Liver (tissue), 9 donors: ENCODE data around the gene DOCK9. TPM values are rescaled to one million over a fixed set of nuclear protein-coding genes. Genes with fewer than 3 reads are reported as not detected.

Source experiments
- DNase-seq: peaks from one replicate; pipeline ENCODE4 v3.0.0-alpha.2; 2017; ENCODE audit warnings: low spot score
- H3K27ac ChIP-seq, 2 donors: one replicate each; pipeline ENCODE4 v1.7.0; 2013; ENCODE audit warnings: inconsistent platforms in 2 of 2, low read length in 2 of 2, control low read depth in 1 of 2, low read depth in 1 of 2, mild to moderate bottlenecking in 1 of 2
- H3K27me3 ChIP-seq, 4 donors: one replicate each; pipeline versions ENCODE4 v1.6.1 to v1.7.0; 2013; ENCODE audit warnings: low read length in 3 of 4, inconsistent platforms in 1 of 4, mild to moderate bottlenecking in 1 of 4, moderate library complexity in 1 of 4; ENCODE audit not compliant: control insufficient read depth in 4 of 4, insufficient read depth in 4 of 4
- H3K36me3 ChIP-seq, 4 donors: one replicate each; pipeline versions ENCODE4 v1.6.1 to v1.7.0; 2013; ENCODE audit warnings: low read length in 3 of 4, mild to moderate bottlenecking in 3 of 4, low read depth in 1 of 4, moderate library complexity in 1 of 4; ENCODE audit not compliant: control insufficient read depth in 4 of 4, insufficient read depth in 3 of 4
- H3K4me1 ChIP-seq, 4 donors: one replicate each; pipeline versions ENCODE4 v1.6.1 to v1.7.0; 2013; ENCODE audit warnings: low read length in 3 of 4, mild to moderate bottlenecking in 3 of 4, moderate library complexity in 1 of 4; ENCODE audit not compliant: control insufficient read depth in 4 of 4, insufficient read depth in 4 of 4
- H3K4me3 ChIP-seq, 3 donors: one replicate each; pipeline versions ENCODE4 v1.6.1 to v1.7.0; 2013; ENCODE audit warnings: low read length in 3 of 3, control low read depth in 1 of 3, low read depth in 1 of 3, mild to moderate bottlenecking in 1 of 3
- H3K9ac ChIP-seq, 2 donors: one replicate each; pipeline ENCODE4 v1.7.0; 2013; ENCODE audit warnings: low read length in 2 of 2, mild to moderate bottlenecking in 2 of 2, moderate library complexity in 2 of 2, control low read depth in 1 of 2, low read depth in 1 of 2
- H3K9me3 ChIP-seq, 4 donors: one replicate each; pipeline versions ENCODE4 v1.6.1 to v1.7.0; 2013; ENCODE audit warnings: low read length in 3 of 4; ENCODE audit not compliant: control insufficient read depth in 4 of 4
- ATF3 ChIP-seq: IDR thresholded peaks from 2 replicates; pipeline ENCODE4 v1.6.1; 2016; ENCODE audit warnings: antibody characterized with exemption
- EGR1 ChIP-seq, 2 donors: IDR thresholded peaks; 2 replicates each; pipeline ENCODE4 v1.6.1; 2016 to 2018; ENCODE audit warnings: antibody characterized with exemption in 2 of 2, low read depth in 2 of 2
- GABPA ChIP-seq, 2 donors: IDR thresholded peaks in 1 of 2; conservative IDR thresholded peaks in 1 of 2; 2 replicates each; pipeline ENCODE4 v1.6.1; 2016; ENCODE audit warnings: antibody characterized with exemption in 2 of 2, mild to moderate bottlenecking in 1 of 2, moderate library complexity in 1 of 2
- HNF4A ChIP-seq, 2 donors: conservative IDR thresholded peaks; 2 replicates each; pipeline ENCODE4 v1.6.1; 2016; ENCODE audit warnings: antibody characterized with exemption in 2 of 2, mild to moderate bottlenecking in 2 of 2
- JUND ChIP-seq, 2 donors: IDR thresholded peaks; 2 replicates each; pipeline ENCODE4 v1.6.1; 2016; ENCODE audit warnings: antibody characterized with exemption in 2 of 2
- MAX ChIP-seq: IDR thresholded peaks from 2 replicates; pipeline ENCODE4 v1.6.1; 2016; ENCODE audit warnings: antibody characterized with exemption
- NR2F2 ChIP-seq: IDR thresholded peaks from 2 replicates; pipeline ENCODE4 v1.6.1; 2016; ENCODE audit warnings: antibody characterized with exemption
- REST ChIP-seq: IDR thresholded peaks from 2 replicates; pipeline ENCODE4 v1.6.1; 2016; ENCODE audit warnings: antibody characterized with exemption, mild to moderate bottlenecking
- RXRA ChIP-seq, 2 donors: IDR thresholded peaks; 2 replicates each; pipeline ENCODE4 v1.6.1; 2017 to 2018; ENCODE audit warnings: antibody characterized with exemption in 2 of 2, mild to moderate bottlenecking in 1 of 2
- SP1 ChIP-seq: IDR thresholded peaks from 2 replicates; pipeline ENCODE4 v1.6.1; 2018; ENCODE audit warnings: antibody characterized with exemption, mild to moderate bottlenecking
- ZBTB33 ChIP-seq: IDR thresholded peaks from 2 replicates; pipeline ENCODE4 v1.6.1; 2016; ENCODE audit warnings: antibody characterized with exemption
- WGBS: extraction: QIAGEN DNeasy Blood & Tissue Kit; methylation state at CpG from one replicate; pipeline ENCODE4 v1.1.7; 2013; 5-methylcytosine and 5-hydroxymethylcytosine counted together
- polyA plus RNA-seq, 2 donors: library from polyadenylated mRNA; stranded (reverse) in 1 of 2; unstranded in 1 of 2; fragments of 200-250 nt in 1 of 2; fragments of >200 nt in 1 of 2; fragmentation: Nextera tagmentation in 1 of 2; extraction: Ambion mirVana in 1 of 2; gene quantifications; one replicate each; pipeline versions ENCODE4 v1.2.1 to v1.2.3, GENCODE V29; 2013 to 2015
- total RNA-seq, 2 donors: library from RNA; depleted of rRNA; stranded (reverse); fragments of >200 nt; gene quantifications; one replicate each; pipeline ENCODE4 v1.2.3, GENCODE V29; 2014
- donor health status: healthy.
- donor health status: healthy.
- donor health status: healthy.
- donor health status: healthy.
- donor health status: healthy.

The DOCK9 gene
- total and polyA plus RNA-seq, 4 donors = 5.4 to 31.3 (median 10.6) TPM

- 79% methylated on average over 4 of the region's 4 CpGs for WGBS
- Histone ChIP-seq H3K4me3 (no peak overlapping the region), H3K27me3 (no peaks in the 10 kb centered on the region), H3K4me1 (no peaks in the 10 kb centered on the region), H3K9me3 (no peaks in the 10 kb centered on the region), H3K9ac (no peak overlapping the region), H3K36me3 (peaks cover 0 to 6% (median 3%) of the 10 kb centered on the region in 4 donors), H3K27ac (no peak overlapping the region)
- DNase-seq = no peak
- TF ChIP-seq NR2F2 = no peak
- no peak for TF ChIP-seq ATF3
Measured at GRCh38 chr13:98918771-98919170, 59.1 kb downstream of the DOCK9 start.

- peaks cover 0 to 4% (median 3%) of the 10 kb centered on the region in 4 donors for H3K36me3 ChIP-seq
- no peaks in the 10 kb centered on the region for H3K4me1 ChIP-seq
- no peak for TF ChIP-seq RXRA (IDR thresholded peaks at IDR 0.05)
- no peak for TF ChIP-seq JUND (IDR thresholded peaks at IDR 0.05)
- no peak for TF ChIP-seq GABPA (IDR thresholded peaks at IDR 0.05 in 1 of 2, conservative IDR thresholded peaks at IDR 0.05 in 1 of 2)
- TF ChIP-seq EGR1 (IDR thresholded peaks at IDR 0.05; ENCODE audit: low read depth in 2 of 2) = no peak
- TF ChIP-seq HNF4A (conservative IDR thresholded peaks at IDR 0.05) = no peak
- WGBS = 16% methylated on average over 1 of the region's 1 CpG
- H3K9me3 ChIP-seq = no peaks in the 10 kb centered on the region
- no peak overlapping the region for H3K9ac ChIP-seq
- no peak overlapping the region for H3K4me3 ChIP-seq
- no peak overlapping the region for H3K27ac ChIP-seq
- H3K27me3 ChIP-seq = no peaks in the 10 kb centered on the region
- no peak for DNase-seq
Measured at GRCh38 chr13:98917116-98917515, 60.7 kb downstream of the DOCK9 start.

- TF ChIP-seq REST = no peak
- TF ChIP-seq JUND (IDR thresholded peaks at IDR 0.05) = no peak
- no peak for TF ChIP-seq MAX
- no peak for TF ChIP-seq ZBTB33
- TF ChIP-seq SP1 = no peak
- no peak for TF ChIP-seq NR2F2
- Histone ChIP-seq H3K4me3 (no peak overlapping the region), H3K9me3 (no peaks in the 10 kb centered on the region), H3K27ac (no peak overlapping the region), H3K27me3 (no peaks in the 10 kb centered on the region), H3K4me1 (no peaks in the 10 kb centered on the region), H3K9ac (no peak overlapping the region), H3K36me3 (peaks cover 0 to 2% (median 1%) of the 10 kb centered on the region in 4 donors)
- WGBS = 98% methylated on average over 1 of the region's 1 CpG
- DNase-seq = no peak
Measured at GRCh38 chr13:98916403-98916802, 61.5 kb downstream of the DOCK9 start.
